Mucosa of rectum (tissue), 2 donors: ENCODE results near the gene MYMX.
"Not testable (repeated sequence)": the region's sequence is repeated elsewhere in the genome, so short reads cannot be mapped to it uniquely, and the experiment has no call there.

Source experiments
- H3K27ac ChIP-seq, 2 donors: one replicate each; pipeline ENCODE4 v1.7.0; 2013; ENCODE audit warnings: inconsistent platforms in 2 of 2, low read depth in 2 of 2, low read length in 2 of 2
- H3K27me3 ChIP-seq, 2 donors: one replicate each; pipeline ENCODE4 v1.7.0; 2013; ENCODE audit warnings: low read length in 2 of 2; ENCODE audit not compliant: control insufficient read depth in 2 of 2, insufficient read depth in 2 of 2
- H3K36me3 ChIP-seq, 2 donors: one replicate each; pipeline ENCODE4 v1.7.0; 2013; ENCODE audit warnings: low read length in 2 of 2; ENCODE audit not compliant: control insufficient read depth in 2 of 2, insufficient read depth in 2 of 2
- H3K4me1 ChIP-seq, 2 donors: one replicate each; pipeline ENCODE4 v1.7.0; 2013; ENCODE audit warnings: low read length in 2 of 2, mild to moderate bottlenecking in 1 of 2; ENCODE audit not compliant: control insufficient read depth in 2 of 2, insufficient read depth in 2 of 2
- H3K4me3 ChIP-seq, 2 donors: one replicate each; pipeline ENCODE4 v1.7.0; 2013; ENCODE audit warnings: low read length in 2 of 2
- H3K9ac ChIP-seq, 2 donors: one replicate each; pipeline ENCODE4 v1.7.0; 2013; ENCODE audit warnings: low read length in 2 of 2, low read depth in 1 of 2, mild to moderate bottlenecking in 1 of 2
- H3K9me3 ChIP-seq, 2 donors: one replicate each; pipeline ENCODE4 v1.7.0; 2013; ENCODE audit warnings: low read length in 2 of 2; ENCODE audit not compliant: control insufficient read depth in 2 of 2
- donor health status: healthy.
- donor health status: Normal muscosa, but diverticular disease.

MYMX gene

DNA sequence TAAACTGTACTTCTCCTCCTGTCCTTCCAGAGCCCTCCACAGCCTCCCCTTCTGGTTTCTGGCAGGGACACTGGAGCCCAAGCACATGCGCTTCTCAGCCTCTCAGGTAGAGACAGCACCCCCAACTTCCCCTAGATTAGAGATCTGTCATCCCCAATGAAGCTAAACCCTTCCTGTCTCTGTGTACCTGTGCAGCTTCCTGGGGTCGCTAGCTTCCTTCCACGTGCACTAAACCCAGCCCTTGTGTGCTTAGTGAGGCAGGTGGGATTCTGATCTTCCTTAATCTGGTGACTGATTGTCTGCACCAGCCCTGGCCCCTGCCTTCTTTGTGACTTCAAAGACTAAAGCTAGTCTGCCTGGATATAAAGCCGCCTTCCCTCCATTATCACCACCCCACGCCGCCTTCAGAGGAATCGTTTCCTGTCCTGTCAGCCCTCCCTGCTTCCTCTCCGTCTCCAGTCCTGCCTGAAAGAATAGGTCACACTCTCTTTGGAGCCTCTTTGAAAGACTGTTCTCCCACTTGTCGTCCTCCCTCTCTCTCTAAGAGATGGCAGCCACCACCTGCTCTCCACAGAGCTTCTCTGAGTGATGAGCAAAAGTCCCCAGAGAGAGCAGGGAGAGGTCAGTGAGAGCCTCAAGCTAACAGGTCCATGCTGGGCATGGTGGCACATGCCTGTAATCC is 30.6 kb upstream of the MYMX start:
- Histone ChIP-seq H3K36me3 (no peaks in the 10 kb centered on the region), H3K9me3 (no peaks in the 10 kb centered on the region), H3K27me3 (no peaks in the 10 kb centered on the region), H3K9ac (no peak overlapping the region), H3K27ac (no peak overlapping the region), H3K4me1 (no peaks in the 10 kb centered on the region), H3K4me3 (no peak overlapping the region)

DNA sequence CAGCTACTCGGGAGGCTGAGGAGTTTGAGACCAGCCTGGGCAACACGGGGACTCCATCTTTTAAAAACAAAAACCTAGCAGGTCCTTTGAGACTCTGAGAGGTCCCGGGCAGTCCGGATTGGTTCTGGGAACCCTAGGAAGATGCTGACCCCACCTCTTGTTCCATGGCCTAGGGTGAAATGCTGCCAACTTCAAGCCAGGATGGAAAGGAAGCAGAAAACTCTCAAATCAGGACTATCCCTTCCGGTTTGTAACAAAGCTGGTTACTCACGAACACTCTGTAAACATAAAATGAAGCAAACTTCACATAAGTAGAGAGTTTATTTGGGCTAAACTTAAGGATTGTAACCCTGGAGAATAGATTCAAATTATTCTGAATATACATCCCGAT is 30.1 kb upstream of the MYMX start:
- Histone ChIP-seq H3K9me3 (no peaks in the 10 kb centered on the region), H3K4me3 (no peak overlapping the region), H3K27me3 (no peaks in the 10 kb centered on the region), H3K9ac (no peak overlapping the region), H3K4me1 (no peaks in the 10 kb centered on the region), H3K27ac (no peak overlapping the region), H3K36me3 (no peaks in the 10 kb centered on the region)

DNA sequence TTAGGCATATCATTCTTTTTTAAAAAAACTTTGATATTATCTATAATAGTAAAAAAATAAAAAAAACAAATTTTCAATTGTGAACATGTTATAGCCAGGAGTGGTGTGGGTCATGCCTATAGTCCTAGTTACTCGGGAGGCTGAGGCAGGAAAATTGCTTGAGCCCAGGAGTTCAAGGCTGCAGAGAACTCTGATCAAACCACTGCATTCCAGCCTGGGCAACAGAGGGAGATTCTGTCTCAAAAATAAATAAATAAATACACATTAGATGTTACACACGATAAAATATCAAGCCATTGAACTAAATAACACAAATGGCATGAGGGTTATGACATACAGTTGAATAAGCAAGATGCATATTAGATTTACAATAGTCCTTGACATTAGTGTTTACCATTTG is 27.9 kb upstream of the MYMX start:
- Histone ChIP-seq H3K9ac (no peak overlapping the region), H3K27ac (no peak overlapping the region), H3K36me3 (no peaks in the 10 kb centered on the region), H3K27me3 (no peaks in the 10 kb centered on the region), H3K4me3 (no peak overlapping the region), H3K9me3 (no peaks in the 10 kb centered on the region), H3K4me1 (peaks cover 0 to 3% of the 10 kb centered on the region in 2 donors)

DNA sequence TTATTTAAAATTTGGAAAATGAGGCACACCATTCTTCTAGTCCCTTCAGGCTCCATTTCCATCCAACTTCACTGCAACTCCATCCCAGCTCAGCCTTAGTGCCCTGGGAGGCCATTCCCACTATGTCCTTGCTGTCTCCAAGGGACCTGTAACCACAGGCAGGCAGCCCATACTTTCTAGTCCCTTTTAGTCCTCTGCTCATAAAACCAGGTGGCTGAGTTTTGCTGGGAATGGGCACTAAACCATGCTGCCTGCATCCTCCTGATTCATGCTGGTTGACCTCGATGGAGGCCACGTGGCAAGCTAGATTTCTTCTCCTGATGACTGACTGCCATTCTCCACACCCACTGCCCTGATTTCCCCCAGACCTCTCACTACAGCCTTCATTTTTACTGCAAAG is 27.5 kb upstream of the MYMX start:
- Histone ChIP-seq H3K4me1 (peaks cover 0 to 3% of the 10 kb centered on the region in 2 donors), H3K36me3 (no peaks in the 10 kb centered on the region)

DNA sequence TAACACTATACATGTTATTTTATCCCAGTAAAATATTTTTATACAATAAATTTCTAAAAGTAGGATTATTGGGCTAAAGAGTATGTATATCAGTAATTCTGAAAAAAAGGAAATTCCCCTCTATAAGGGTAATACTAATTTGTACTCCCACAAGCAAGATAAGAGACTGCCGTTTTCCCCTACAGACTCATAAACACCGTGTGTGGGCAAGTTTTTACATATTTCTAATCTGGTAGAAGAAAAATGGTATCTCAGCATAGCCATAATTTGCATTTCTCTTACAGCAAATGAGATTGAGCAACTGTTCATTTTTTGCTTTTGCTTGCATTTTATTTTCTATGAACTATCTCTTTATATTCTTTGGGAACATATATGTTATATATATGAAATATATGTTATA is 26.0 kb upstream of the MYMX start:
- Histone ChIP-seq H3K4me1 (peaks cover 0 to 3% of the 10 kb centered on the region in 2 donors), H3K27me3 (no peaks in the 10 kb centered on the region), H3K27ac (no peak overlapping the region), H3K36me3 (no peaks in the 10 kb centered on the region), H3K4me3 (no peak overlapping the region), H3K9ac (no peak overlapping the region), H3K9me3 (no peaks in the 10 kb centered on the region)

More for the DNA sequence above, 27.5 kb upstream of the MYMX start:
- no peaks in the 10 kb centered on the region for H3K27me3 ChIP-seq
- H3K4me3 ChIP-seq: no peak overlapping the region
- no peaks in the 10 kb centered on the region for H3K9me3 ChIP-seq
- H3K9ac ChIP-seq: no peak overlapping the region
- no peak overlapping the region for H3K27ac ChIP-seq

DNA sequence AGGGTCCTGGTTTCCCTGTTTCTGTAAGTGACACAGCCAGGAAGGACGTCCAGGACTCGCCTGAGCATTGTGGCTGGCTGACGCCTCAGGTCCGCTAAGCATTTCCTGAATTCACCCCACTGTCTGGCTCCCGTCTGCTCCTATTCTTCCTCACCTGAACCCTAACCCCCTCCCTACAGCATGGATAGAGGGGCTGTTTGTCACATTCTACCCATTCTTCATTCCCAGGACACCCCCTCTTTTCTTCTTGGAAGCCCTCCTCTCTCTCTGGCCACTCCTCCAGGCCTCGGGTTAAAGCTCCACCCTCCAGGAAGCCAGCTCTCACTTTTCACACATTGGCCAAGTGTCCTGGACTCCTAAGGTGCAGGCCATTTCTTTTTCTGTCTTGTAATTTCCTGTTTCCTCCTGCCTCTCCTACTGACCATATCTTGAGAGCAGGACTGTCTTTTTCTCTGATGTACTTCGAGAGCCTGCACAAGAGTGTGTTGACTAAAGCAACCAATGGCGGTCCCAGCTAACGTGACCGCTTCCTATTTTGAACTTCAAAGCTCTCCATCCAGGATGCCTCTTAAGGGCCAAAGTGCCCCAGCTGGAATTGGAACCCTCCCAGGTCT is 24.2 kb upstream of the MYMX start:
- Histone ChIP-seq H3K27ac (no peak overlapping the region), H3K27me3 (no peaks in the 10 kb centered on the region), H3K9me3 (no peaks in the 10 kb centered on the region), H3K4me1 (peaks cover 0 to 3% of the 10 kb centered on the region in 2 donors), H3K9ac (no peak overlapping the region), H3K4me3 (no peak overlapping the region), H3K36me3 (no peaks in the 10 kb centered on the region)

DNA sequence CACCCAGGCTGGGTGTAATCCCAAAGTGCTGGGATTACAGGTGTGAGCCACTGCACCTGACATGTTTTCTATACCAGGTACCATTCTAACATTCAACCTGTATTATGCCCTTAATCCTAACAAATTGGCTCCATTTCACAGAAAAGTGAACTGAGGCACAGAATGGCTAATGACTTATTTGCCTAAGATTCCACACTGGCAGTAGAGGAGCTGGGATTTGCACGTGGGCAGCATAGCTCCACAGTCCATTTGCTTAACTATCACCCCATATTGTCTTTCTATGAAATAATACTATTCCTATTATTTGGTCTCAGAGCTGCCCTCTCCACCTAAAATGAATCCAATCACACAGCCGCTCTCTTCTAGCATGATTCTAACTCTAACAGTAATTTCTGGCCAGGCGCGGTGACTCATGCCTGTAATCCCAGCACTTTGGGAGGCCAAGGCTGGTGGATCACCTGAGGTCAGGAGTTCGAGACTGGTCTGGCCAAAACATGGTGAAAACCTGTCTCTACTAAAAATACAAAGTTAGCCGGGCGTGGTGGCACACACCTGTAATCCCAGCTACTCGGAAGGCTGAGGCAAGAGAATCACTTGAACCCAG is 23.3 kb upstream of the MYMX start:
- peaks cover 0 to 3% of the 10 kb centered on the region in 2 donors for H3K4me1 ChIP-seq
- H3K9ac ChIP-seq: no peak overlapping the region
- H3K9me3 ChIP-seq: no peaks in the 10 kb centered on the region
- H3K4me3 ChIP-seq: no peak overlapping the region
- H3K36me3 ChIP-seq: no peaks in the 10 kb centered on the region
- H3K27me3 ChIP-seq: no peaks in the 10 kb centered on the region
- no peak overlapping the region for H3K27ac ChIP-seq

DNA sequence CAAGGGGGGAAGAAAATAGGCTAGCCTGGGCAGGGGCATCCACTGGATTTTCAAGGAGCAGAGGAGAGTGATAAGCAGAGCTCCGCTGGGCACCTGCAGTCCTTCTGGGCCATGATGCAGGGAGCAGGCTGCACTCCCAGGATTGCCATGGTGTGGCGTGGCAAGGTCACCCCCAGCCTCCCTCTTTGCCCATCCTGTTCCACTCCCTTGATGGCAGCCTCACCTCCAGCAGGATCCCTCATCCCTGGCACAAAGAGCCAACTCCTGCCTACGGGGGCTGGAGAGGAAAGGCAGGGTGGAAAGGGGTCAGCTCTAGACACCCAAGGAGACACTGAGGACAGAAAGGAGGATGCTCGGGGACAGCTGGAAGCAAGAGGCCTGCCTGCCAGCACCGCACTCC is 22.4 kb upstream of the MYMX start:
- peaks cover 0 to 3% of the 10 kb centered on the region in 2 donors for H3K4me1 ChIP-seq
- no peaks in the 10 kb centered on the region for H3K27me3 ChIP-seq
- H3K27ac ChIP-seq: no peak overlapping the region
- H3K9ac ChIP-seq: no peak overlapping the region
- H3K36me3 ChIP-seq: no peaks in the 10 kb centered on the region
- H3K4me3 ChIP-seq: no peak overlapping the region
- H3K9me3 ChIP-seq: no peaks in the 10 kb centered on the region

DNA sequence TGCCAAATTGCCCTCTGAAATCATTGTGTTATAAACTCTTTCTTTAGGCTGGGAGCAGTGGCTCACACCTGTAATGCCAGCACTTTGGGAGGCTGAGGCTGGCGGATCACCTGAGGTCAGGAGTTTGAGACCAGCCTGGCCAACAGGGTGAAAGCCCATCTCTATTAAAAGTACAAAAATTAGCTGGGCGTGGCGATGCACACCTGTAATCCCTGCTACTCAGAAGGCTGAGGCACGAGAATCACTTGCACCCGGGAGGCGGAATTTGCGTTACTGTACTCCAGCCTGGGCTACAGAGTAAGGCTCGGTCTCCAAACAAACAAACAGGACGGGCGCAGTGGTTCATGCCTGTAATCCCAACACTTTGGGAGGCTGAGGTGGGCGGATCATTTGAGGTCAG is 20.4 kb upstream of the MYMX start:
- not testable (repeated sequence) for H3K27ac ChIP-seq

DNA sequence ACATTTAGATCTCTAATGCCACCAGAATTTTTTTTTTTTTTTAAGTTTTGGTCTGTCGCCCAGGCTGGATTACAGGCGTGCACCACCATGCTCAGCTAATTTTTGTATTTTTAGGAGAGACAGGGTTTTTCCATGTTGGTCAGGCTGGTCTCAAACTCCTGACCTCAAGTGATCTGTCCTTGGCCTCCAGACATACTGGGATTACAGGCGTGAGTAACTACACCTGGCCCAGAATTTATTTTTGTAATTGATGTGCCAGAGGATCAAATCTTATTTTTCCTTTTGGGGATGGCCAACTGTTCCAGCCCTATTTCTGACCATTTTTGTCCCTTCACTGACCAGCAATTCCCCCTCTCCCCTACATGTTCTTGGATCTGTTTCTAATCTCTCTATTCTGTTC is 18.0 kb upstream of the MYMX start:
- Histone ChIP-seq H3K4me3 (no peak overlapping the region), H3K4me1 (peaks cover 0 to 20% of the 10 kb centered on the region in 2 donors), H3K27me3 (no peaks in the 10 kb centered on the region), H3K27ac (no peak overlapping the region), H3K36me3 (no peaks in the 10 kb centered on the region), H3K9me3 (no peaks in the 10 kb centered on the region), H3K9ac (no peak overlapping the region)

More for the DNA sequence above, 20.4 kb upstream of the MYMX start:
- not testable (repeated sequence) for H3K27me3 ChIP-seq, H3K9me3 ChIP-seq, H3K9ac ChIP-seq, H3K4me3 ChIP-seq, H3K36me3 ChIP-seq
- H3K4me1 ChIP-seq: peaks cover 0 to 12% of the 10 kb centered on the region in 2 donors
